Measurements from ENCODE around the gene PITPNM1. TPM values are rescaled to one million over a fixed set of nuclear protein-coding genes. Genes with fewer than 3 reads are reported as not detected.
"Not testable (repeated sequence)": the region's sequence is repeated elsewhere in the genome, so short reads cannot be mapped to it uniquely, and the experiment has no call there.

Gene PITPNM1
- polyA plus RNA-seq, 1 donor (not counting 4 experiments of a cell fraction or from before 2014, with no cell fraction given): 15.9 TPM

GRCh38 chr11:67514116-67514515 lies 9.0 kb upstream of the PITPNM1 start:
- no peak overlapping the region for H3K4me3 ChIP-seq (ENCODE audit: control insufficient read depth in 2 of 3, extremely low read depth in 1 of 3, insufficient read depth in 2 of 3, low read depth in 1 of 3, low read length in 3 of 3)
- TF ChIP-seq CTCF (optimal IDR thresholded peaks at IDR 0.05 in 1 of 3, IDR thresholded peaks at IDR 0.05 in 1 of 3, conservative IDR thresholded peaks at IDR 0.05 in 1 of 3; ENCODE audit: extremely low read depth in 1 of 3, insufficient read depth in 2 of 3, low read length in 3 of 3) (no peak), EZH2 (IDR thresholded peaks at IDR 0.05; ENCODE audit: low read length) (no peak)
- no peak overlapping the region for H2AFZ ChIP-seq (ENCODE audit: control insufficient read depth, low read length)
- no peaks in the 10 kb centered on the region for H4K20me1 ChIP-seq (ENCODE audit: control insufficient read depth, extremely low read depth, insufficient read depth, low read length)
- no peaks in the 10 kb centered on the region for H3K4me1 ChIP-seq (ENCODE audit: control insufficient read depth, extremely low read depth, insufficient read depth, low read length)
- no peak overlapping the region for H3K27ac ChIP-seq (ENCODE audit: control insufficient read depth, insufficient read depth, low read length)
- H3K9me1 ChIP-seq (ENCODE audit: control insufficient read depth, extremely low read depth, insufficient read depth, low read length): no peaks in the 10 kb centered on the region
- H3K4me2 ChIP-seq (ENCODE audit: control insufficient read depth, extremely low read depth, insufficient read depth, low read depth, low read length): no peak overlapping the region
- no peaks in the 10 kb centered on the region for H3K9me3 ChIP-seq (ENCODE audit: control insufficient read depth, low read depth, low read length)
- no peaks in the 10 kb centered on the region for H3K79me2 ChIP-seq (ENCODE audit: control insufficient read depth, insufficient read depth, low read length)
- dilution Hi-C loops (cut with MboI; ENCODE audit: extremely low pct_ligation_motif_present, low sequenced_read_pairs): no loop called here
- no peak overlapping the region for H3K9ac ChIP-seq (ENCODE audit: control insufficient read depth, extremely low read depth, insufficient read depth, low read length)
- H3K36me3 ChIP-seq (ENCODE audit: control insufficient read depth in 2 of 2, extremely low read depth in 1 of 2, insufficient read depth in 2 of 2, low read length in 2 of 2): no peaks in the 10 kb centered on the region
- no peak for DNase-seq (ENCODE audit: low read depth, low spot score)
- FAIRE-seq: no peak
- no peaks in the 10 kb centered on the region for H3K27me3 ChIP-seq (ENCODE audit: control insufficient read depth, extremely low read depth, insufficient read depth, low read length)

GRCh38 chr11:67511558-67511957 lies 6.4 kb upstream of the PITPNM1 start:
- H3K27me3 ChIP-seq (ENCODE audit: control insufficient read depth, extremely low read depth, insufficient read depth, low read length); H3K4me3 ChIP-seq (ENCODE audit: control insufficient read depth in 2 of 3, extremely low read depth in 1 of 3, insufficient read depth in 2 of 3, low read depth in 1 of 3, low read length in 3 of 3); FAIRE-seq; H3K9ac ChIP-seq (ENCODE audit: control insufficient read depth, extremely low read depth, insufficient read depth, low read length); H4K20me1 ChIP-seq (ENCODE audit: control insufficient read depth, extremely low read depth, insufficient read depth, low read length); H3K27ac ChIP-seq (ENCODE audit: control insufficient read depth, insufficient read depth, low read length); H3K4me2 ChIP-seq (ENCODE audit: control insufficient read depth, extremely low read depth, insufficient read depth, low read depth, low read length); H3K9me1 ChIP-seq (ENCODE audit: control insufficient read depth, extremely low read depth, insufficient read depth, low read length); H2AFZ ChIP-seq (ENCODE audit: control insufficient read depth, low read length); H3K9me3 ChIP-seq (ENCODE audit: control insufficient read depth, low read depth, low read length); H3K36me3 ChIP-seq (ENCODE audit: control insufficient read depth in 2 of 2, extremely low read depth in 1 of 2, insufficient read depth in 2 of 2, low read length in 2 of 2); dilution Hi-C loops (cut with MboI; ENCODE audit: extremely low pct_ligation_motif_present, low sequenced_read_pairs); H3K79me2 ChIP-seq (ENCODE audit: control insufficient read depth, insufficient read depth, low read length); DNase-seq (ENCODE audit: low read depth, low spot score): not testable (repeated sequence)
- peaks cover 15% of the 10 kb centered on the region for H3K4me1 ChIP-seq (ENCODE audit: control insufficient read depth, extremely low read depth, insufficient read depth, low read length)

- H4K20me1 ChIP-seq (ENCODE audit: control insufficient read depth, extremely low read depth, insufficient read depth, low read length): no peaks in the 10 kb centered on the region
- no peak for FAIRE-seq
Observed at GRCh38 chr11:67510023-67510345, 4.8 kb upstream of the PITPNM1 start.

More at GRCh38 chr11:67510023-67510345, 4.8 kb upstream of the PITPNM1 start:
- no peaks in the 10 kb centered on the region for H3K9me1 ChIP-seq (ENCODE audit: control insufficient read depth, extremely low read depth, insufficient read depth, low read length)
- DNase-seq (ENCODE audit: low read depth, low spot score): no peak
- H3K27me3 ChIP-seq (ENCODE audit: control insufficient read depth, extremely low read depth, insufficient read depth, low read length): no peaks in the 10 kb centered on the region
- TF ChIP-seq CTCF (optimal IDR thresholded peaks at IDR 0.05 in 1 of 3, IDR thresholded peaks at IDR 0.05 in 1 of 3, conservative IDR thresholded peaks at IDR 0.05 in 1 of 3; ENCODE audit: extremely low read depth in 1 of 3, insufficient read depth in 2 of 3, low read length in 3 of 3) (no peak), EZH2 (IDR thresholded peaks at IDR 0.05; ENCODE audit: low read length) (no peak)
- H3K9me3 ChIP-seq (ENCODE audit: control insufficient read depth, low read depth, low read length): no peaks in the 10 kb centered on the region
- no peak overlapping the region for H2AFZ ChIP-seq (ENCODE audit: control insufficient read depth, low read length)
- no peak overlapping the region for H3K9ac ChIP-seq (ENCODE audit: control insufficient read depth, extremely low read depth, insufficient read depth, low read length)
- peaks cover 7% of the 10 kb centered on the region for H3K79me2 ChIP-seq (ENCODE audit: control insufficient read depth, insufficient read depth, low read length)
- H3K4me2 ChIP-seq (ENCODE audit: control insufficient read depth, extremely low read depth, insufficient read depth, low read depth, low read length): no peak overlapping the region
- dilution Hi-C loops (cut with MboI; ENCODE audit: extremely low pct_ligation_motif_present, low sequenced_read_pairs): no loop called here
- no peak overlapping the region for H3K4me3 ChIP-seq (ENCODE audit: control insufficient read depth in 2 of 3, extremely low read depth in 1 of 3, insufficient read depth in 2 of 3, low read depth in 1 of 3, low read length in 3 of 3)
- H3K36me3 ChIP-seq (ENCODE audit: control insufficient read depth in 2 of 2, extremely low read depth in 1 of 2, insufficient read depth in 2 of 2, low read length in 2 of 2): no peaks in the 10 kb centered on the region
- H3K27ac ChIP-seq (ENCODE audit: control insufficient read depth, insufficient read depth, low read length): no peak overlapping the region
- H3K4me1 ChIP-seq (ENCODE audit: control insufficient read depth, extremely low read depth, insufficient read depth, low read length): peaks cover 27% of the 10 kb centered on the region
